B cell (primary cell): ENCODE data around the gene HES7.

Source experiments
- EZH2 ChIP-seq: IDR thresholded peaks from 2 replicates; pipeline ENCODE4 v1.6.1; 2012; ENCODE audit warnings: borderline replicate concordance, low read depth, mild to moderate bottlenecking, moderate library complexity, low read length; ENCODE audit not compliant: insufficient read depth, poor library complexity, severe bottlenecking
- TF ChIP-seq, protein P1 (sequence below): fragments of 200-600 bp; IDR thresholded peaks from one replicate; pipeline ENCODE4 v1.8.0; 2022; ENCODE audit warnings: antibody characterized with exemption, mild to moderate bottlenecking

DNA sequence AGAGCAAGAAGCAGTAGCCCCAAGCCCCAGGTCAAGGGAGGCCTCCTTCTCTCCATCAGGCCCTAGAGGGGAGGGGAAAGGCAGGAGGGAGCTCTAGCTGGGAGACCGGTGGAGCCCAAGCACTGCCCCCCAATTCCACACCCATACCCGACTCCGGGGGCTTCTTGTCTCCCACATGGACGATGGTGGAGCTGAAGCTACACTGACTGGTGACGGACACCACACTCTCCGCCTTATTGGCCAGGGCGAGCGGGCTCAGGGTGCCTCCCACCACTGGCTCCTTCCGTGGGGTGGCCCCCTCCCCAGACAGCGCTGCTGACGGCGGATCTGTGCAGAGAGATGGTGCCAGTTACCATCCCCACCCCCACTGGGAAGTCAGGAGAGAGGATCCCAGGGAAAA is 21.9 kb upstream of the HES7 start:
- TF ChIP-seq, protein P1, sequence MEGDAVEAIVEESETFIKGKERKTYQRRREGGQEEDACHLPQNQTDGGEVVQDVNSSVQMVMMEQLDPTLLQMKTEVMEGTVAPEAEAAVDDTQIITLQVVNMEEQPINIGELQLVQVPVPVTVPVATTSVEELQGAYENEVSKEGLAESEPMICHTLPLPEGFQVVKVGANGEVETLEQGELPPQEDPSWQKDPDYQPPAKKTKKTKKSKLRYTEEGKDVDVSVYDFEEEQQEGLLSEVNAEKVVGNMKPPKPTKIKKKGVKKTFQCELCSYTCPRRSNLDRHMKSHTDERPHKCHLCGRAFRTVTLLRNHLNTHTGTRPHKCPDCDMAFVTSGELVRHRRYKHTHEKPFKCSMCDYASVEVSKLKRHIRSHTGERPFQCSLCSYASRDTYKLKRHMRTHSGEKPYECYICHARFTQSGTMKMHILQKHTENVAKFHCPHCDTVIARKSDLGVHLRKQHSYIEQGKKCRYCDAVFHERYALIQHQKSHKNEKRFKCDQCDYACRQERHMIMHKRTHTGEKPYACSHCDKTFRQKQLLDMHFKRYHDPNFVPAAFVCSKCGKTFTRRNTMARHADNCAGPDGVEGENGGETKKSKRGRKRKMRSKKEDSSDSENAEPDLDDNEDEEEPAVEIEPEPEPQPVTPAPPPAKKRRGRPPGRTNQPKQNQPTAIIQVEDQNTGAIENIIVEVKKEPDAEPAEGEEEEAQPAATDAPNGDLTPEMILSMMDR = no peak
- no peak for TF ChIP-seq EZH2
